GM21528 (cell line): Measurements from ENCODE around the gene OLIG3.

ENCODE experiments used
- ATAC-seq: cut with Tn5 transposase; IDR thresholded peaks from one replicate; pipeline ENCODE4 v1.9.1; 2021; ENCODE audit warnings: mild to moderate bottlenecking, moderate library complexity; ENCODE audit not compliant: unreplicated experiment, low FRiP score

OLIG3 gene

GRCh38 chr6:137494281-137494987 is at the start of gene OLIG3:
Gene OLIG3 (minus strand): TSS chr6:137494394. CDS start chr6:137494170, 224 bp downstream.
- no peak for ATAC-seq

GRCh38 chr6:137543114-137543513 is 48.9 kb upstream of the OLIG3 start:
- no peak for ATAC-seq

- no peak for ATAC-seq
Measured at GRCh38 chr6:137542713-137543112, 48.5 kb upstream of the OLIG3 start.

- ATAC-seq: no peak
Measured at GRCh38 chr6:137541534-137542063, 47.4 kb upstream of the OLIG3 start.

GRCh38 chr6:137536104-137536773 is 42.0 kb upstream of the OLIG3 start:
- no peak for ATAC-seq

- no peak for ATAC-seq
Measured at GRCh38 chr6:137531376-137532092, 37.3 kb upstream of the OLIG3 start.

GRCh38 chr6:137530404-137530803 is 36.2 kb upstream of the OLIG3 start:
- no peak for ATAC-seq

GRCh38 chr6:137522831-137523230 is 28.6 kb upstream of the OLIG3 start:
- ATAC-seq: no peak

GRCh38 chr6:137522198-137522798 is 28.1 kb upstream of the OLIG3 start:
- no peak for ATAC-seq

- ATAC-seq: no peak
Measured at GRCh38 chr6:137520520-137520919, 26.3 kb upstream of the OLIG3 start.

GRCh38 chr6:137519629-137520176 is 25.5 kb upstream of the OLIG3 start:
- ATAC-seq: no peak

GRCh38 chr6:137518386-137518983 is 24.3 kb upstream of the OLIG3 start:
- ATAC-seq: no peak

GRCh38 chr6:137514418-137514817 is 20.2 kb upstream of the OLIG3 start:
- ATAC-seq: no peak

GRCh38 chr6:137512757-137513605 is 18.8 kb upstream of the OLIG3 start:
- ATAC-seq: no peak

- no peak for ATAC-seq
Measured at GRCh38 chr6:137510923-137511322, 16.7 kb upstream of the OLIG3 start.

GRCh38 chr6:137498481-137499190 is 4.4 kb upstream of the OLIG3 start:
- no peak for ATAC-seq

- ATAC-seq: no peak
Measured at GRCh38 chr6:137497721-137498463, 3.7 kb upstream of the OLIG3 start.
